Measurements from ENCODE around the gene NCK2. TPM values are rescaled to one million over a fixed set of nuclear protein-coding genes. Genes with fewer than 3 reads are reported as not detected.
"Not testable (repeated sequence)": the region's sequence is repeated elsewhere in the genome, so short reads cannot be mapped to it uniquely, and the experiment has no call there.

Gene NCK2
- total RNA-seq, 1 donor from 2014 or later: 55.2 TPM

DNA sequence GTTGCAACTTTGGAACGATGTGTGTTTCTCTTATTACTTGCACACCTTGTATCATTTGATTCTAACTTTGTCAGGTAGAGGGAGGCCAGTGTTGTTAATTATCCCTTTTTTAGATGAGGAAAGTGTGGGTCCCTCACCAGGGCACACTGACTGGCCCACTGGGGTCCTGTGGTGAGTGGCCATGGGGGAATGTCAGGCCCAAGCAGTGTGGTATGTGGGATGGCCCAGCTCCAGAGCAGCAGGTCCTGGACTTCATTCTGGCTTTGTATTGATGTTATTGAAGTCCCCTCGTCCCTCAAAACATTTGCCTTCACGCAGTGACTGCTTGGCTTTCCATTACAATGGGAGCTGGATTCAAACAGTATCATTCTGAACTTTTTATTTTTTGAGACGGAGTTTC, 11.7 kb downstream of the NCK2 start:
- no peaks in the 10 kb centered on the region for H3K27me3 Mint-ChIP-seq (ENCODE audit: low read depth)
- no peak overlapping the region for H3K27ac Mint-ChIP-seq (ENCODE audit: unreplicated experiment)
- peaks cover 42% of the 10 kb centered on the region for H3K4me1 Mint-ChIP-seq (ENCODE audit: low read depth)
- DNase-seq (ENCODE audit: low spot score): no peak
- no peaks in the 10 kb centered on the region for H3K36me3 Mint-ChIP-seq (ENCODE audit: low read depth)
- TF ChIP-seq, protein P1, sequence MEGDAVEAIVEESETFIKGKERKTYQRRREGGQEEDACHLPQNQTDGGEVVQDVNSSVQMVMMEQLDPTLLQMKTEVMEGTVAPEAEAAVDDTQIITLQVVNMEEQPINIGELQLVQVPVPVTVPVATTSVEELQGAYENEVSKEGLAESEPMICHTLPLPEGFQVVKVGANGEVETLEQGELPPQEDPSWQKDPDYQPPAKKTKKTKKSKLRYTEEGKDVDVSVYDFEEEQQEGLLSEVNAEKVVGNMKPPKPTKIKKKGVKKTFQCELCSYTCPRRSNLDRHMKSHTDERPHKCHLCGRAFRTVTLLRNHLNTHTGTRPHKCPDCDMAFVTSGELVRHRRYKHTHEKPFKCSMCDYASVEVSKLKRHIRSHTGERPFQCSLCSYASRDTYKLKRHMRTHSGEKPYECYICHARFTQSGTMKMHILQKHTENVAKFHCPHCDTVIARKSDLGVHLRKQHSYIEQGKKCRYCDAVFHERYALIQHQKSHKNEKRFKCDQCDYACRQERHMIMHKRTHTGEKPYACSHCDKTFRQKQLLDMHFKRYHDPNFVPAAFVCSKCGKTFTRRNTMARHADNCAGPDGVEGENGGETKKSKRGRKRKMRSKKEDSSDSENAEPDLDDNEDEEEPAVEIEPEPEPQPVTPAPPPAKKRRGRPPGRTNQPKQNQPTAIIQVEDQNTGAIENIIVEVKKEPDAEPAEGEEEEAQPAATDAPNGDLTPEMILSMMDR (IDR thresholded peaks at IDR 0.05): no peak
- H3K9me3 Mint-ChIP-seq (ENCODE audit: low read depth): no peaks in the 10 kb centered on the region
- H3K4me3 Mint-ChIP-seq (ENCODE audit: unreplicated experiment): no peak overlapping the region

DNA sequence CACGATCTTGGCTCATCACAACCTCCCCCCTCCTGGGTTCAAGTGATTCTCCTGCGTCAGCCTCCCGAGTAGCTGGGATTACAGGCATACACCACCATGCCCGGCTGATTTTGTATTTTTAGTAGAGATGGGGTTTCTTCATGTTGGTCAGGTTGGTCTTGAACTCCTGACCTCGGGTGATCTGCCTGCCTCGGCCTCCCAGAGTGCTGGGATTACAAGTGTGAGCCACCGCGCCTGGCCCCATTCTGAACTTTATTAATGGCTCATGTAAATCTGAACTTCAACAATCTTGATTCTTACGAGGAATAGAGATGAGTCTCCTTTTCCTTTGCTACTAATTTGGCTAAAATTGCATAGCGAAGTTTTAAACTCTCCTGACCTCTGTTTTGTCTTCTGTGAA, 12.2 kb downstream of the NCK2 start:
- H3K9me3 Mint-ChIP-seq (ENCODE audit: low read depth); H3K4me3 Mint-ChIP-seq (ENCODE audit: unreplicated experiment); H3K27me3 Mint-ChIP-seq (ENCODE audit: low read depth); H3K27ac Mint-ChIP-seq (ENCODE audit: unreplicated experiment); DNase-seq (ENCODE audit: low spot score); H3K36me3 Mint-ChIP-seq (ENCODE audit: low read depth): not testable (repeated sequence)
- H3K4me1 Mint-ChIP-seq (ENCODE audit: low read depth): peaks cover 45% of the 10 kb centered on the region

DNA sequence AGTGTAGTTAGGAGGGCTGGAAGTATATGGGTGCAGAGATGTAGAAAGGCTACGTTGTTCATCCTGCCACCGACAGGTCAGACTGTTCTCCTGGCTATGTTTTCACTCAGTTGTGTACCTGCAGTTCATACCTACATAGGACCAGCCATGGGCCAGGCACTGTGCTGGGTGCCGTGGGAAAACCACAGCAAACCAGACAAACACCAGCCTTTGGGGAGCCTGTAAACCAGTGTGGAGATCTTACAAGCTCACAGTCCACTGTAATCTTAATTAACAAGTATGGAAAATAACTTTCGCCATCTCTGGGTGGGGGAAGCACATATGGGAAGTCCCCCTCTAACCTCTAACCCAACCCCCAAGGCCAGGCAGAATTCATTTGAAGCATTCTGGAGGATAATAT, 12.7 kb downstream of the NCK2 start:
- H3K27ac Mint-ChIP-seq (ENCODE audit: unreplicated experiment): no peak overlapping the region
- TF ChIP-seq, protein P1 (IDR thresholded peaks at IDR 0.05): no peak
- H3K4me1 Mint-ChIP-seq (ENCODE audit: low read depth): peaks cover 51% of the 10 kb centered on the region
- DNase-seq (ENCODE audit: low spot score): no peak
- H3K36me3 Mint-ChIP-seq (ENCODE audit: low read depth): no peaks in the 10 kb centered on the region
- no peaks in the 10 kb centered on the region for H3K27me3 Mint-ChIP-seq (ENCODE audit: low read depth)
- no peak overlapping the region for H3K4me3 Mint-ChIP-seq (ENCODE audit: unreplicated experiment)
- H3K9me3 Mint-ChIP-seq (ENCODE audit: low read depth): no peaks in the 10 kb centered on the region

DNA sequence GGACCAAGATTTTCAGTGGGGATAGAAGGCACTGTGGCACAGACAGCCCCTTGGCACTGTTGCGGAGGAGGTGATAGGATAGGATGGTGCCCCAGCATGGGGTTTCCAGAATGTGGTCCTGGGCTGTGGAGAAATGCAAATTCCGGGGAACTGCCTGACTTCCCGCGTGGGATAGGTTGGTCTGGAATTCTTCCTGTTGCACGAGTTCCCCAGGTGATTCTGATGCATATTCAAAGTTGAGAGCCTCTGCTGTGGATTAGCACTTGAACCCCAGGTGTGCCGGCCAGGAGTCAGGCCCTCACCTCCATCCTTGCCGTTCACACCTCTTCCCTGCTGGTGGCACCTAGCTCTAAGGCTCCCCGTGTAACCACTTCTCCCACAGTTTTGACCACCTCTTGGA, 15.5 kb downstream of the NCK2 start:
- H3K27ac Mint-ChIP-seq (ENCODE audit: unreplicated experiment): peak overlapping the region; percentile 27
- no peaks in the 10 kb centered on the region for H3K36me3 Mint-ChIP-seq (ENCODE audit: low read depth)
- H3K4me1 Mint-ChIP-seq (ENCODE audit: low read depth): peaks cover 35% of the 10 kb centered on the region
- H3K27me3 Mint-ChIP-seq (ENCODE audit: low read depth): no peaks in the 10 kb centered on the region
- DNase-seq (ENCODE audit: low spot score): no peak
- H3K9me3 Mint-ChIP-seq (ENCODE audit: low read depth): no peaks in the 10 kb centered on the region
- H3K4me3 Mint-ChIP-seq (ENCODE audit: unreplicated experiment): no peak overlapping the region
- TF ChIP-seq, protein P1 (IDR thresholded peaks at IDR 0.05): no peak

DNA sequence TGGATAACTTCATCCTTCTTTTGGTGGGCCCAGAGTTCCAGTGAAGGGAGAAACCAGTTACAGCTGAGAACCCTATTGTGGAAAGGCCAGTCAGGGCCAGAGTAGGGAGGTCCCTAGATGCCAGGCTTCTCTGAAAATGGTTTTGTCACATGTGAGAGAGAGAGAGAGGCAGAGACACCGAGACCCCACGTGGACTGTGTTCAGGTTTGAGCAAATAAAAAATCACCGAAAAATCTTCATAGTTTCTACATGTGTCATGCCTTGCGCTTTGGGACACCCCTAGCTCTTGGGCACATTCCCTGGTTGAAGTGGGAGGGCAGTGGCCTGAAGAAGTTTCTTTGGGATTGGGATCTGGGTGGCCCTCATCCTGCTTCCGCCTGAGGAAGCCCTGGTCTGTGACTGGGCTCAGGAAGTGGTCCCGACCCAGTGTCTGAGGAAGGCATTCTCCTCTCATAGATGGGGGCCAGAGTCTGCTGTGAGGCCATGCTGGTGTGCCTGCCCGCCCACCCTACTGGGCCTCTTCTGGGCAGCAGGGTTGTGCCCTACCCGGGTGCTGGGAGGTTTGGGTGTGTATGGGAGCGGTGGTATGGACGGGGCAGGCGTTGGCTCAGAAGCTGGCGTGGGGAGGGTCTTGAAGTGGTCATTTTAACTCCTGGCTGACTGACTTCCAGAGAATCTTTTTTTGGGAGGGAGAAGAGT, 16.1 kb downstream of the NCK2 start:
- Mint-ChIP-seq H3K36me3 (ENCODE audit: low read depth) (no peaks in the 10 kb centered on the region), H3K4me1 (ENCODE audit: low read depth) (peaks cover 29% of the 10 kb centered on the region), H3K27me3 (ENCODE audit: low read depth) (no peaks in the 10 kb centered on the region), H3K27ac (ENCODE audit: unreplicated experiment) (peak overlapping the region; percentile 27), H3K4me3 (ENCODE audit: unreplicated experiment) (no peak overlapping the region), H3K9me3 (ENCODE audit: low read depth) (no peaks in the 10 kb centered on the region)
- no peak for DNase-seq (ENCODE audit: low spot score)
- TF ChIP-seq, protein P1 (IDR thresholded peaks at IDR 0.05): no peak

DNA sequence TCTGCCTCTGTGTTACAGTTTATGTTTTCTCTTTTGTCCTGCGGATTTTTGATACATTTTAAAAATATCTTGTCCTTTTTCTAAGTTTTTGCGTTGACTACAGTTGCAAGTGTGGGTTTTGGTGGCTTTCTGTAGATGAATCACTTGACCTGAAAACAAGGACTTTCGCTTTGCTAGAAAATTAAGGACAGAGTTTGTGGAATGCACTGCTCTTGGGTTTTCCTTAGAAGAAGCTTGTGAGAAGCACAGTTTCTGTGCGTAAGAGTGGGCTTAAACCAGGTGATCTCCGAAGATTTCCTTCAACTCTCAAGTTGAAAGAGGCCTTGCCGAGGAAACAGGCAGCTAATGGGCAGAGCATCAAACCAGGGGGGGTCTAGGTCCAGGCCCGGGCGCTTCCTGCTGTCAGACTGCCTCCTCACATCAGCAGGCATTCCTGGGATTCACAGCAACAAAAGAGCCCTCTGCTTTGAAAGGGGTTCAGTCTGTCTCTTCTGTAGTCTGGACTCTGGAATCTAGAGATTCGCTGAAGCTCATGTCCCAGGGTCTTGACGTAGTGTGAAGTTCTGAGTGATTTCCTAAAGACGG, 17.3 kb downstream of the NCK2 start:
- H3K4me1 Mint-ChIP-seq (ENCODE audit: low read depth): peaks cover 20% of the 10 kb centered on the region
- no peak for DNase-seq (ENCODE audit: low spot score)
- H3K27me3 Mint-ChIP-seq (ENCODE audit: low read depth): no peaks in the 10 kb centered on the region
- H3K27ac Mint-ChIP-seq (ENCODE audit: unreplicated experiment): peak overlapping the region; percentile 76
- H3K36me3 Mint-ChIP-seq (ENCODE audit: low read depth): peaks cover 3% of the 10 kb centered on the region
- H3K4me3 Mint-ChIP-seq (ENCODE audit: unreplicated experiment): peak overlapping the region; percentile 25
- no peaks in the 10 kb centered on the region for H3K9me3 Mint-ChIP-seq (ENCODE audit: low read depth)
- TF ChIP-seq, protein P1 (IDR thresholded peaks at IDR 0.05): no peak
